ENCODE measurements around the gene CD59.

DNA sequence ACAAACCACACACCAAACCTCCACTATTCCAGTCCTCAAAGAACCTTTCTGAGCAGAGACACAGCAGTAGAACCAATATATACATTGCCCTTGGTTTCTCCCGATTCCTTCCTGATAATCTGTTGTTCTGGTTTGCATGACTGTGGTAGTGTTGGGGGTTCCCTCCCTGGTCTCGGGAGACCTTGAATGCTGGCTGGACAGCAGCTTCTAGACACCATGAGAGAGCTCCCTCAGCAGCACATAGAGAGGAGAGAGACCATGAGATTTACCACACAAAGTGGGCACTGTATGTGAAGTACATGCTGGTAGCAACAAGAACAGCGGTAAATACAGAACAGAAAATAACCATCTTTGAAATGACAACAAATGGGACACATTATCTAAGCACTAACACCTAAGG, 38.2 kb downstream of the CD59 start:
- TF ChIP-seq, protein P1, sequence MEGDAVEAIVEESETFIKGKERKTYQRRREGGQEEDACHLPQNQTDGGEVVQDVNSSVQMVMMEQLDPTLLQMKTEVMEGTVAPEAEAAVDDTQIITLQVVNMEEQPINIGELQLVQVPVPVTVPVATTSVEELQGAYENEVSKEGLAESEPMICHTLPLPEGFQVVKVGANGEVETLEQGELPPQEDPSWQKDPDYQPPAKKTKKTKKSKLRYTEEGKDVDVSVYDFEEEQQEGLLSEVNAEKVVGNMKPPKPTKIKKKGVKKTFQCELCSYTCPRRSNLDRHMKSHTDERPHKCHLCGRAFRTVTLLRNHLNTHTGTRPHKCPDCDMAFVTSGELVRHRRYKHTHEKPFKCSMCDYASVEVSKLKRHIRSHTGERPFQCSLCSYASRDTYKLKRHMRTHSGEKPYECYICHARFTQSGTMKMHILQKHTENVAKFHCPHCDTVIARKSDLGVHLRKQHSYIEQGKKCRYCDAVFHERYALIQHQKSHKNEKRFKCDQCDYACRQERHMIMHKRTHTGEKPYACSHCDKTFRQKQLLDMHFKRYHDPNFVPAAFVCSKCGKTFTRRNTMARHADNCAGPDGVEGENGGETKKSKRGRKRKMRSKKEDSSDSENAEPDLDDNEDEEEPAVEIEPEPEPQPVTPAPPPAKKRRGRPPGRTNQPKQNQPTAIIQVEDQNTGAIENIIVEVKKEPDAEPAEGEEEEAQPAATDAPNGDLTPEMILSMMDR (IDR thresholded peaks at IDR 0.05; ENCODE audit: poor library complexity, severe bottlenecking), result no peak
- TF ChIP-seq MXI1 (conservative IDR thresholded peaks at IDR 0.05; ENCODE audit: poor library complexity, severe bottlenecking), result no peak
